ENCODE measurements around the gene CHP2. TPM values are rescaled to one million over a fixed set of nuclear protein-coding genes. Genes with fewer than 3 reads are reported as not detected.
"Not testable (repeated sequence)": the region's sequence is repeated elsewhere in the genome, so short reads cannot be mapped to it uniquely, and the experiment has no call there.

Gene CHP2
- total RNA-seq, 4 donors from 2014 or later, result not detected

DNA sequence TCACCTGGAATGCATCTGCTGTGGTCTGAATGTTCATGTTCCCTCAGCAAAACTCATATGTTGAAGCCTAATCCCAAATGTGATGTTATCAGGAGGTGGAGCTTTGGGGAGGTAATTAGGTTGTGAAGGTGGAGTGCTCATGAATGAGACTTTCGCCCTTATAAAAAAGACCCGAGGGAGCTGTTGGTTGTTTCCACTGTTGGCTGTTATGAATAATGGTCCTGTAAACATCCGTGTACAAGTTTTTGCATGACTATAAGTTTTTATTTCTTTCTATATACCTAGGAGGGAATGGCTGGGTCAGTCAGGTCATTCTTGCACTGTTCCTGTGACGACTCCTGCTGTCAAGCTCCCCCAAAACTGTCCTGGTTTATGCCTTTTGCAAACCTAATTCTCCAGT lies 9.6 kb upstream of the CHP2 start:
- Histone ChIP-seq H3K4me3 (replicated peaks in 1 of 3) (no peak overlapping the region), H3K4me1 (no peaks in the 10 kb centered on the region), H3K27me3 (no peaks in the 10 kb centered on the region), H3K9me3 (no peaks in the 10 kb centered on the region), H3K27ac (no peak overlapping the region), H3K36me3 (no peaks in the 10 kb centered on the region)
- 91 to 93% methylated on average over 4 of the region's 4 CpGs for WGBS, 2 donors
- intact Hi-C loops (cut with DNase I), result no loop called here
- no peak for TF ChIP-seq POLR2A (IDR thresholded peaks at IDR 0.05)
- no peak for DNase-seq

DNA sequence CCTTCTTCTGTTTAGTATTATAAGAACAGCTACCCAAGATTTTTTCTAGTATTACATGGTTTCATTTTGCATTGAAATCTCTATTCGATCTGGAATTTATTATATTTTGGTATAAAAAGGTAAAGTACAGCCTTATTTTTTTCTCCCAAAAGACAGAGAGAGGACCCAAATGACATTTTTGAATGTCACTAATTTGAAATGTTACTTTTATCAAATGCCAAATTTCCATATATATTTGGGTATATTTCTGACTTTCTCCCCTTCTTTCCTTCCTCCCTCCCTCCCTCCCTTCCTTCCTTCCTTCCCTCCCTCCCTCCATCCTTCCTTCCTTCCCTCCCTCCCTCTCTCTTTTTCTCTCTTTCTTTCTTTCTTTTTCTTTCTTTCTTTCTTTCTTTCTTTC lies 6.2 kb upstream of the CHP2 start:
- H3K36me3 ChIP-seq, result no peaks in the 10 kb centered on the region
- H3K27me3 ChIP-seq, result no peaks in the 10 kb centered on the region
- H3K9me3 ChIP-seq, result no peaks in the 10 kb centered on the region
- DNase-seq, result no peak
- TF ChIP-seq, protein P1, sequence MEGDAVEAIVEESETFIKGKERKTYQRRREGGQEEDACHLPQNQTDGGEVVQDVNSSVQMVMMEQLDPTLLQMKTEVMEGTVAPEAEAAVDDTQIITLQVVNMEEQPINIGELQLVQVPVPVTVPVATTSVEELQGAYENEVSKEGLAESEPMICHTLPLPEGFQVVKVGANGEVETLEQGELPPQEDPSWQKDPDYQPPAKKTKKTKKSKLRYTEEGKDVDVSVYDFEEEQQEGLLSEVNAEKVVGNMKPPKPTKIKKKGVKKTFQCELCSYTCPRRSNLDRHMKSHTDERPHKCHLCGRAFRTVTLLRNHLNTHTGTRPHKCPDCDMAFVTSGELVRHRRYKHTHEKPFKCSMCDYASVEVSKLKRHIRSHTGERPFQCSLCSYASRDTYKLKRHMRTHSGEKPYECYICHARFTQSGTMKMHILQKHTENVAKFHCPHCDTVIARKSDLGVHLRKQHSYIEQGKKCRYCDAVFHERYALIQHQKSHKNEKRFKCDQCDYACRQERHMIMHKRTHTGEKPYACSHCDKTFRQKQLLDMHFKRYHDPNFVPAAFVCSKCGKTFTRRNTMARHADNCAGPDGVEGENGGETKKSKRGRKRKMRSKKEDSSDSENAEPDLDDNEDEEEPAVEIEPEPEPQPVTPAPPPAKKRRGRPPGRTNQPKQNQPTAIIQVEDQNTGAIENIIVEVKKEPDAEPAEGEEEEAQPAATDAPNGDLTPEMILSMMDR (IDR thresholded peaks at IDR 0.05), result no peak
- TF ChIP-seq POLR2A (IDR thresholded peaks at IDR 0.05), result no peak
- H3K27ac ChIP-seq, result no peak overlapping the region
- 77 to 83% methylated on average over 1 of the region's 1 CpG for WGBS, 2 donors
- no peak overlapping the region for H3K4me3 ChIP-seq (replicated peaks in 1 of 3)
- intact Hi-C loops (cut with DNase I), result no loop called here
- H3K4me1 ChIP-seq, result no peaks in the 10 kb centered on the region

DNA sequence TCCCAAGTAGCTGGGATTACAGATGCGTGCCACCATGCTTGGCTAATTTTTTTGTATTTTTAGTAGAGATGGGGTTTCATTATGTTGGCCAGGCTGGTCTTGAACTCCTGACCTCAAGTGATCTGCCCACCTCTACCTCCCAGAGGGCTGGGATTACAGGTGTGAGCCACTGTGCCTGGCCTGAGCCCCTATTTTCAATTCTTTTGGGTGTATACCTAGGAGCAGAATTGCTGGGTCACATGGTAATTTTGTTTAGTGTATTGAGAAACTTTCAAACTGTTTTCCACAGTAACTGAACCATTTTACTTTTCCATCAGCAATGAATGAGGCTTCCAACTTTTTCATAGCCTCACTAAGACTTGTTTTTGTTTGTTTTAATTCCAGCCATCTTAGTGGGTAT lies 3.8 kb upstream of the CHP2 start:
- DNase-seq; H3K27me3 ChIP-seq; H3K9me3 ChIP-seq; H3K27ac ChIP-seq; H3K36me3 ChIP-seq; intact Hi-C loops (cut with DNase I); H3K4me3 ChIP-seq (replicated peaks in 1 of 3): not testable (repeated sequence)
- WGBS, 2 donors, result 36 to 45% methylated on average over 1 of the region's 1 CpG
- peaks cover 0 to 11% of the 10 kb centered on the region in 2 donors for H3K4me1 ChIP-seq

DNA sequence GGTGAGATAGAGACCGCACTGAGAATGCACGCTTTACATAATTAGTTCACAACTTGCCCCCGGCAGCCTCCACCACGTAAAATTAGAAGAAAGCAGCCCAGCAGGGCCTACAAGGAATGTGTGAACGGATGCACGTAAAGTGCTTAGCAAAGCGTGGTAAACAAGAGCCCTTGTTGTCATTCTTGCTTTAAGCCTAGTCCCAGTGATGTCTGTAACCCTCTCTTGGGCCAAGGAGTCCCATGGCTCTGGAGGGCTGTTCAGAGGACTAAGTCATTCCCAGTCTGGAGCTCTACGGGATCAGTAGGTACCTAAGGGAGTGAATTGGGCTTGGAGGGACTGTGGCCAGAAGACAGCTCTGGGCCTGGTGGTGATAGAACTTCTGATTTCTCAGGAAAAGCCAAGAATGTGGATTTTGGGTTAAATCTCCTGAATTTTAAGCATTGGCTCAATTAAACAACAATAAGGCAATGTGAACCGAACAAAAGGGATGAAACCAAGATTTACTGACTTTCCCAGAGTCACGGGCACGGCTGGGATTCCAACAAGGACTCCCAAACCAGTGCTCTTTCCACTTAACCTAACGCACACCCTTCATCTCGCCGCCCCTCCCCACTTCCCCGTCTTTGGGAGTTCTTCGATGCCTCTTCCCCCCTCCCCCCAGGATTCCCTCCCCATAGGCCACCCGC lies 775 bp upstream of the CHP2 start:
- 39 to 43% methylated on average over 17 of the region's 17 CpGs for WGBS, 2 donors
- H3K4me1 ChIP-seq, result peaks cover 0 to 11% of the 10 kb centered on the region in 2 donors
- intact Hi-C loops (cut with DNase I), result no loop called here
- no peaks in the 10 kb centered on the region for H3K9me3 ChIP-seq
- TF ChIP-seq POLR2A (IDR thresholded peaks at IDR 0.05), result no peak
- TF ChIP-seq, protein P1 (IDR thresholded peaks at IDR 0.05), result no peak
- H3K36me3 ChIP-seq, result no peaks in the 10 kb centered on the region
- H3K27ac ChIP-seq, result no peak overlapping the region
- peak overlapping the region in 1 of 3 donors; percentile 2 for H3K4me3 ChIP-seq (replicated peaks in 1 of 3)
- peaks cover 10% of the 10 kb centered on the region for H3K27me3 ChIP-seq
- DNase-seq, result no peak

DNA sequence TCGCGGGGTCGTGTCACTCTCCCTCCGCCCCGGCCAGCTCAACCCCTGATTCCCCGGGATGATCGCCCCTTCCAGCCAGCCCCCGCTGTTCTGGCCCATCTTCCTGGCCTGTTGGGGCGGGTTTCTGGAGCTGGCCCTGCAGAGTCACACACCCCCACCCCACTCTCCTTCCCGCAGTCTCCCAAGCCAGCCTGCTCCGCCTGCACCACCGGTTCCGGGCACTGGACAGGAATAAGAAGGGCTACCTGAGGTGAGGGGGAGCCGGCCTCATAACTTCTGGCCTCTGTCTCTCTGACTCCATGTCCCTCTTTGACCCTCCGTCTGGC lies 621 bp downstream of the CHP2 start:
- Histone ChIP-seq H3K4me3 (replicated peaks in 1 of 3) (no peak overlapping the region), H3K27me3 (peaks cover 10% of the 10 kb centered on the region), H3K9me3 (no peaks in the 10 kb centered on the region), H3K36me3 (no peaks in the 10 kb centered on the region), H3K27ac (no peak overlapping the region), H3K4me1 (peaks cover 0 to 11% of the 10 kb centered on the region in 2 donors)
- no peak for TF ChIP-seq POLR2A (IDR thresholded peaks at IDR 0.05)
- TF ChIP-seq, protein P1 (IDR thresholded peaks at IDR 0.05), result no peak
- no peak for DNase-seq
- intact Hi-C loops (cut with DNase I), result no loop called here
- WGBS, 2 donors, result 33 to 34% methylated on average over 13 to 15 of the region's 15 CpGs

DNA sequence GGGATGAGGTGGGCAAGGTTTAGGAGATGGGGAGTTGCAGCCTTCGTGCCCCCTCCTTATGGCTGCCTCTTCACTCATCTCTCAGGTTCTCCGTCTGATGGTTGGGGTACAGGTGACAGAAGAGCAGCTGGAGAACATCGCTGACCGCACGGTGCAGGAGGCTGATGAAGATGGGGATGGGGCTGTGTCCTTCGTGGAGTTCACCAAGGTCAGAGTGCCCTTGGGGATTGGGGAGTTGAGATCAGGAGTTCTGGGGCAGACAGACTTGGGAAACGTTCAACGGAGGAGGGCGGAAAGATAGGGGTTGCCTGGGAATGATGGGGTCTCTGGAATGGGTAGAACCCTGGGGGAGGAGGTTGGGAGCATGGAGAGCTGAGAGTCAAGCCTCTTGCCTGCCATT lies 2.3 kb downstream of the CHP2 start:
- intact Hi-C loops (cut with DNase I), result no loop called here

More for the DNA sequence above, 2.3 kb downstream of the CHP2 start:
- Histone ChIP-seq H3K27ac (no peak overlapping the region), H3K4me3 (replicated peaks in 1 of 3) (no peak overlapping the region), H3K27me3 (peaks cover 10% of the 10 kb centered on the region), H3K9me3 (no peaks in the 10 kb centered on the region), H3K36me3 (no peaks in the 10 kb centered on the region), H3K4me1 (peaks cover 0 to 11% of the 10 kb centered on the region in 2 donors)
- TF ChIP-seq, protein P1 (IDR thresholded peaks at IDR 0.05), result no peak
- no peak for TF ChIP-seq POLR2A (IDR thresholded peaks at IDR 0.05)
- 81 to 86% methylated on average over 9 of the region's 9 CpGs for WGBS, 2 donors
- DNase-seq, result no peak

All from thyroid gland (tissue), 4 donors.